Embryonic facial prominence (tissue), 1 donor: ENCODE data around the gene GADD45B.
"Not testable (repeated sequence)": the region's sequence is repeated elsewhere in the genome, so short reads cannot be mapped to it uniquely, and the experiment has no call there.

Experiments
- DNase-seq: peaks from one replicate; pipeline ENCODE4 v3.0.0-alpha.2; 2016; ENCODE audit errors: extremely low spot score

GADD45B gene

DNA sequence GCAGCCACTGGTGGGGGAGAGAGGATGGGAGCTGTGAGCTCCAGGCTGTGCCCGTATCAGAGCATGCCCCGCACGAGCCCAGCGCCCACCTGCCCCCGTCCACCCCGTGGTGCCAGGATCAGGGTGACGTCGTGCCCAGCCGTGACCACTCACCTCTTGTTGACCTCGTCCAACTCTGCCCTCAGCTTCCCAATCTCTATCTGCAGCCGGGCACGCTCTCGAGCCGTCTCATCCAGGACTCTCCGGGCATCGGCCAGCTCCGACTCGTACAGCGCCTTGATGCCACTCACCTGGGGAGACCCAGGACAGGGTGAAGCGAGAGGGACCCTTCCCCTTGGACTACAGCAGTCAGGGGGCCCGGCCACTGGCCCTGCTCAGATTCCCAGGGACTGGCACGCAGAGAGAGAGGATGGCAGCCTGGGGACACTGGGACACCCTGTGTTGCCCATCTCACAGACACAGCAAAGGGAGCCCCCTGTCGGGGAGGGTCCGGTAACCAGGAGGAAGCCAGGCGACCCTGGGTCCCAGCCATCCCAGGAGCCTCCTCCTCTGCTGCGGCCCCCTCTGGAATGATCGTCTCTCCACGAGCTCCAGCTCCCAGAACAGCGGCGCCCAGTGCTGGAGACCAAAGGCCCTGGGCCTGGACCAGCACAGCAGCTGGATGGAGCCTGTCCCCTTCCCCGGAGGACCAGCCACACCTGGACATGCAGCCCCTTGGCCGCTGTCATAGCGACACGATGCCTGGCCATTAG is 31.5 kb upstream of the GADD45B start:
- no peak for DNase-seq

GRCh38 chr19:2446381-2446780 is 29.5 kb upstream of the GADD45B start:
- DNase-seq, result no peak

DNA sequence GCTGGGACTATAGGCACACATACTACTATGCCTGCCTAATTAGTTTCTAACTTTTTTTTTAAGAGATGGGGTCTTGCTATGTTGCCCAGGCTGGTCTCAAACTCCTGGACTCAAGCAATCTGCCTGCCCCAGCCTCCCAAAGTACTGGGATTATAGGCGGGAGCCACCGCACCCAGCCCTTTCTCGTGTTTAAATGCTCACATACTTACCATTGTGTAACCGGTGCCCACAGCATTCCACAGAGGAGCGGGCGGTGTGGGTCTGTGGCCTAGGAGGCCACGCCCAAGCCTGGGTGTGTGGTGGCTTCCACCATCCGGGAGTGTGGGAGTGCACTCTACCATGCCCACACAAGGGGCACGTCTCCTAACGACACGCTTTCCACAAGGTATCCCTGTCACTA is 26.9 kb upstream of the GADD45B start:
- no peak for DNase-seq

- no peak for DNase-seq
Observed at GRCh38 chr19:2451138-2451537, 24.8 kb upstream of the GADD45B start.

DNA sequence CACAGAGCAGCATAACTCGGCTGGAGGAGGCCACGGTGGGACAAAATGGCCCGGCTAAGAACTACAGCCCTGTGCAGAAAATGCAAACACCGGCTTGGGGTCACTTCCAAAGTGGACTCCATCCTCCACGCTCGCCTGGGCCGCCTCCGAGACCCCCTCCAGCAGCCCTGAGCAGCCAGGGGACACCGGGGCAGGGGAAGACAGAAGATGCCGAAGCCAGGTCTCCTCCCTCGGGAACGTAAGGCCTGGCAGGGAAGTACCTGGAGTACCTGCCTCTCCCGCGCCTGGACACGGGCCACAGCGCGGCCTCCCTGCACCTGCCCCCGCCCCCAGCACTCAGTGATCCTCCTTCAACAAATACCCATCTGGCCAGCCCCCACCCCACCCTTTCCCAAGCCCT is 24.2 kb upstream of the GADD45B start:
- no peak for DNase-seq

DNA sequence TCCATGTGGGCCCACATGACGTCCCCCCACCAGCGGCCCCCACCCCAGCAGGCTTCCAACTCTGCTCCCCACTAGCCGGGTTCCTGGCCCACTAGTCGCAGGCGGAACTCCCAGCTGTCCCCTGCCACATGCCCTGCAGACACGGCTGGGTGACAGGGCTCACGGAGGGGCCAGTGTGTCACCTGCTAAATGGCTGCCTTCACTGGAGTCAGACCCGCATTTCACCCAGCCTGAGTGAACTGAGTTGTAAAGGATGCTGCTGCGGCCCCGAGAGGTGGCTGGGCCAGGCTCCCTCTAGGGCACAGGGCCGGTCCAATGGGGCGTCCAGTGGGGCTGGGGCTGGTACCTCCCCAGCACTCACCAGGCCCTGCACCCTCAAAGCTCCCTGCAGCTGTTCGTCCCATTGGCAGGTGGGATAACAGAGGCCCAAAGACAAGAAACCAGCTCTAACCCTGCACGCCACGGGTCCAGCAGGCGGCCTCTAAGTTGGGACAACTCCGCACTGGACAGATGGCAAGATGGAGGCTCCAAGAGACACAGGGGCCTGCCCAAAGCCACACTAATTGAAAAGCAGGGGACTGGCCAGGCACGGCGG is 22.4 kb upstream of the GADD45B start:
- no peak for DNase-seq

GRCh38 chr19:2454199-2454961 is 21.5 kb upstream of the GADD45B start:
- DNase-seq, result no peak

- no peak for DNase-seq
Observed at GRCh38 chr19:2454962-2455850, 20.7 kb upstream of the GADD45B start.

DNA sequence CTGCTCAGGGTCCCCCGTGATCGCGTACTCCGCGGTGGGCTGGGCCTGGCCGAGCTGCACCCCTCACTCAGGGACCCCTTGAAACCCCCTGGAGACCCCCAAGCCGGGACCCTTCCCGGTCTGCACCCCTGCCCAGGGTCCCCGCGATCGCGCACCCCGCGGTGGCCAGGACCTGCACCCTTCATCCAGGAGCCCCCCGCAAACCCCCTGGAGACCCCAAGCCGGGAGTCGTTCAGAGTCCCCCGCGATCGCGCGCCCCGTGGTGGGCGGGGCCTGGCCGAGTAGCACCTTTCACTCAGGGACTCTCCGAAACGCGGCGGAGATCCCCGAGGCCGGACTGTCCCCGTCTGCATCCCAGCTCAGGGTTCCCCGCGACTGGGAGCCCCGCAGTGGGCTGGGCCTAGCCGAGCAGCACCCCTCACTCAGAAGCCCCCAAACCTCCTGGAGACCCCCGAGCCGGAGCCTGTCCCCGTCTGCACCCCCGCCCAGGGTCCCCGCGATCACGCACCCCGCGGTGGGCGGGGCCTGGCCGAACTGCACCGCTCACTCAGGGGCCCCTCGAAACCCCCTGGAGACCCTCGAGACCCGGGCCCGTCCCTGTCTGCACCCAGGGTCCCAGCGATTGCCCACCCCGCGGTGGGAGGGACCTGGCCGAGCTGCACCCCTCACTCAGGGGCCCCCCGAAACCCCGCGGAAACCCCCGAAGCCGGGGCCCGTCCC is 19.9 kb upstream of the GADD45B start:
- DNase-seq, result no peak

DNA sequence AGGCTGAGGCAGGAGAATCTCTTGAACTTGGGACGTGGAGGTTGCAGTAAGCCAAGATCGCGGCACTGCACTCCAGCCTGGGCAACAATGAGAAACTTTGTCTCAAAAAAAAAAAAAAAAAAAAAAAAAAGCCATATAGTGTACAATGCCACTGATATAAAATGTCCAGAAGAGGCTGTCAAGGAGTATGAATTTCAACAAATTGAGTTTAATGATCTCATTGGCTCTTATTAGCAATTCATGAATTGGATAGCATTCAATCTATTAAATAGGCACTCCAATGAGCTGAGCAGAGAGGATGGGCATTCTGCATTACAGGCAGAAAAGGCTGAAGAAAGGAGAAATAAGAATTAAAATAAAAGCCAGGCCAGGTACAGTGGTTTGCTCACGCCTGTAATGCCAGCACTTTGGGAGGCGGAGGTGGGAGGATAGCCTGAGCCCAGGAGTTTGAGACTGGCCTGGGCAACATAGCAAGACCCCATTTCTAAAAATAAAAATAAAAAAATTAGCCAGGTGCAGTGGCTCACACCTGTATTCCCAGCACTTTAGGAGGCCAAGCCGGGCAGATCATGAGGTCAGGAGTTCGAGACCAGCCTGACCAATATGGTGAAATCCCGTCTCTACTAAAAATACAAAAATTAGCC is 18.4 kb upstream of the GADD45B start:
- DNase-seq, result no peak

DNA sequence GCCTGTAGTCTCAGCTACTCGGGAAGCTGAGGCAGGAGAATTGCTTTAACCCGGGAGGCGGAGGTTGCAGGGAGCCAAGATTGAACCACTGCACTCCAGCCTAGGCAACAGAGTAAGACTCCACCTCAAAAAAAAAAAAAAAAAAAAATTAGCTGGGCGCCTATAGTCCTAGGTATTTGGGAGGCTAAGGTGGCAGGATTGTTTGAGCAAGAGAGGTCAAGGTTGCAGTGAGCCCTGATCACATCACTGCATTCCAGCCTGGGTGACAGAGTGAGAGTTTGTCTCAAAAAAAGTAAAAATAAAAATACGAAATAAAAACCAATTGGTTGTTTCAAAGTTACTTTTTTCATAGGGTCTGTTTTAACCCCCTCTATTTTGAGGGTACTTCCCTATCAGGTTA is 17.9 kb upstream of the GADD45B start:
- DNase-seq, result no peak

DNA sequence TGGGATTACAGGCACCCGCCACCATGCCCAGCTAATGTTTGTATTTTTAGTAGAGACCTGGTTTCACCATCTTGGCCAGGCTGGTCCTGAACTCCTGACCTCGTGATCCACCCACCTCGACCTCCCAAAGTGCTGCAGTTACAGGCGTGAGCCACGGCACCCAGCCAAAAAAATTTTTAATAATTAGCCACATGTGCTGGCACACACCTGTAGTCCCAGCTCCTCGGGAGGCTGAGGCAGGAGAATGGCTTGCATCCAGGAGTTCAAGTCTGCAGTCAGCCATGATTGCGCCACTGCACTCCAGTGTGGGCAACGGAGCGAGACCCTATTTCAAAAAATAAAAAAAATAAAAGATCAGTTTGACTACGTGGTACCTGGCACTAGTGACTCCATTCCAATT is 17.2 kb upstream of the GADD45B start:
- DNase-seq, result not testable (repeated sequence)

- no peak for DNase-seq
Observed at GRCh38 chr19:2460245-2460644, 15.7 kb upstream of the GADD45B start.

DNA sequence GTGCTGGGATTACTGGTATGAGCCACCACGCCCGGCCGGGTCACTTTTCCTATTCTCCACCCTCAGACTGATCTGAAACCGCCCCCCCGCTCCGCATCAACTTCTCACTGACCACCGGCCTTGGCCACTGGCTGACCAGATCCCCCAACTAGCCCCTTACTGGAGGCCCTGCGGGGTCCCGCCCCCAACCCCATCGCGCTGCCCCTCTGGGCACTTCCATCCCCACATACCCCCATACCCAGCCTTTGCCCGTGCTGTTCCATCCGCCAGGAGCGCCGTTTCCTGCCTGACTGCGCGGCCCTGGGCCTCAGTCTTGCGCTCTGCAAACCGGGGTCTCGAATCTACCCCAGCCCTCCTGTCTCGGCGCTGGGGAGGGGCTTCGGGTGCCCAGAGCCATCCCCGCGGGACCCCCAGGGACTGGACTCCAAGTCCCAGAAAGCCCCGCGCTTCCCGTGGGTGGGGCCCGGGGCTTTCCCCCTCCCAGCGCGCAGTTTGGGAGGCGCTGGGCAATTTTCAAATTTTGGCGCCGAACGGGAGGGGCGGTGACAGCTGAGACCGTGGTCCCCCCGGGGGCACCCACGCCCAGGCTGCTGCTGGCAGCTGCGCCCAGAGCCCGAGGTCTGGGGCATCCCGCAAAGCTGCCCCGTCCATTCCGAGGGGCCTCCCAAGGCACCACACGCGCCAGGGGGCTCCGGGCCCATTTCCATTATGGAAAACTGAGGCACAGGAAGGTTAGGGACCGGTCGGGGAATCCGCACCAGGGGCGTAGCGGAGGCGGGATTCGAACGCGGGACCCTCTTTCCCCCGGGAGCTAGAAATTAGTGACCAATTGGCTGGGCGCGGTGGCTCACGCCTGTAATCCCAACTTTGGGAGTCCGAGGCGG is 13.9 kb upstream of the GADD45B start:
- no peak for DNase-seq

- DNase-seq, result peak; percentile 75
Observed at GRCh38 chr19:2462635-2463421, 13.1 kb upstream of the GADD45B start.

DNA sequence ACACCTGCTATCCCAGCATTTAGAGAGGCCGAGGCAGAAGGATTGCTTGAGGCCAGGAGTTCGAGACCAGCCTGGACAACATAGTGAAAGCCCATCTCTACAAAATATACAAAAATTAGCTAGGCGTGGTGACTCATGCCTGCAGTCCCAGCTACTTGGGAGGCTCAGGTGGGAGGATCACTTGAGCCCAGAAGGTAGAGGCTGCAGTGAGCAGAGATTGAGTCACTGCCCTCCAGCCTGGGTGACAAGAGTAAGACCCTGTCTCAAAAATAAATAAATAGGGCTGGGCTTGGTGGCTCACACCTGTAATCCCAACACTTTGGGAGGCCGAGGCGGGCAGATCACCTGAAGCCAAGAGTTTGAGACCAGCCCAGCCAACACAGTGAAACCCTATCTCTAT is 12.2 kb upstream of the GADD45B start:
- DNase-seq, result not testable (repeated sequence)

- no peak for DNase-seq
Observed at GRCh38 chr19:2464389-2464788, 11.5 kb upstream of the GADD45B start.

- DNase-seq, result no peak
Observed at GRCh38 chr19:2468596-2468995, 7.3 kb upstream of the GADD45B start.
